B cell (primary cell): ENCODE results near the gene GXYLT1. TPM values are rescaled to one million over a fixed set of nuclear protein-coding genes. Genes with fewer than 3 reads are reported as not detected.

Experiments used
- ATAC-seq: fragments of 200-7000 bp; cut with Tn5 transposase; one replicate; pipeline ENCODE4 v1.10.0; 2021; ENCODE audit warnings: low read depth, mild to moderate bottlenecking, moderate number of reproducible peaks, moderate library complexity
- CTCF ChIA-PET: fragments of 350-600 bp; sonication (Branson Sonifier 250); formaldehyde crosslinking; loops from one replicate; lab custom pipeline; 2021; ENCODE audit warnings: antibody characterized with exemption, inconsistent platforms; lab: Charles Lee
- POLR2A ChIA-PET: fragments of 350-600 bp; sonication (Branson Sonifier 250); formaldehyde crosslinking; loops from one replicate; lab custom pipeline; 2021; ENCODE audit warnings: antibody characterized with exemption; lab: Charles Lee
- DNase-seq: peaks from one replicate; pipeline ENCODE4 v3.0.0; 2013
- H2AFZ ChIP-seq: 2 replicates; pipeline ENCODE4 v1.6.1; 2012; ENCODE audit warnings: mild to moderate bottlenecking, low read depth, low read length; ENCODE audit not compliant: insufficient read depth, poor library complexity, severe bottlenecking
- H3K27ac ChIP-seq, 2 donors: 1 replicate in 1 of 2; 2 replicates in 1 of 2; pipeline ENCODE4 v1.5.1; 2012 to 2013; ENCODE audit warnings: low read length in 2 of 2, mild to moderate bottlenecking in 2 of 2, moderate library complexity in 1 of 2
- H3K27me3 ChIP-seq, 4 experiments: fragments of 200-600 bp in 1 of 4; sonication (generic) in 1 of 4; replicated peaks in 1 of 4; 1 replicate in 2 of 4; 2 replicates in 2 of 4; pipeline versions ENCODE4 v1.6.1 to v1.7.0; 2013 to 2016; ENCODE audit warnings: low read length in 3 of 4, mild to moderate bottlenecking in 2 of 4, mixed read lengths in 1 of 4, moderate library complexity in 1 of 4; ENCODE audit not compliant: insufficient read depth in 4 of 4, control insufficient read depth in 3 of 4; ENCODE audit errors: control extremely low read depth in 1 of 4
- H3K36me3 ChIP-seq, 2 experiments: replicated peaks in 1 of 2; 1 replicate in 1 of 2; 2 replicates in 1 of 2; pipeline versions ENCODE4 v1.6.1 to v1.7.1; 2013; ENCODE audit warnings: low read length in 1 of 2; ENCODE audit not compliant: insufficient read depth in 2 of 2, control insufficient read depth in 1 of 2; ENCODE audit errors: control extremely low read depth in 1 of 2, extremely low read depth in 1 of 2
- H3K4me1 ChIP-seq, 2 donors: fragments of 200-600 bp in 1 of 2; sonication (generic) in 1 of 2; 1 replicate in 1 of 2; 2 replicates in 1 of 2; pipeline versions ENCODE4 v1.5.1 to v1.6.1; 2013 to 2017; ENCODE audit warnings: low read length in 2 of 2; ENCODE audit not compliant: control insufficient read depth in 2 of 2, insufficient read depth in 2 of 2
- H3K4me2 ChIP-seq: replicated peaks from 2 replicates; pipeline ENCODE3; 2012; ENCODE audit warnings: mild to moderate bottlenecking, low read depth, low read length; ENCODE audit not compliant: poor library complexity, severe bottlenecking
- H3K4me3 ChIP-seq, 5 experiments: fragments of 200-600 bp in 1 of 5; sonication (generic) in 1 of 5; 1 replicate in 3 of 5; 2 replicates in 2 of 5; pipeline versions ENCODE4 v1.5.1 to v1.7.0; 2011 to 2016; ENCODE audit warnings: low read length in 4 of 5, mild to moderate bottlenecking in 4 of 5, low read depth in 2 of 5, control low read depth in 1 of 5, moderate library complexity in 1 of 5; ENCODE audit not compliant: insufficient read depth in 1 of 5; ENCODE audit errors: control extremely low read depth in 1 of 5, extremely low read depth in 1 of 5
- H3K79me2 ChIP-seq: fragments of 200-600 bp; sonication (generic); one replicate; pipeline ENCODE4 v1.6.0; 2016; ENCODE audit warnings: low read length; ENCODE audit not compliant: control insufficient read depth, insufficient read depth
- H3K9ac ChIP-seq: fragments of 200-600 bp; sonication (generic); 2 replicates; pipeline ENCODE4 v1.6.1; 2017; ENCODE audit warnings: mild to moderate bottlenecking, low read length, moderate library complexity
- H3K9me3 ChIP-seq, 3 donors: one replicate each; pipeline versions ENCODE4 v1.6.1 to v1.7.1; 2013; ENCODE audit warnings: low read length in 2 of 3; ENCODE audit not compliant: control insufficient read depth in 2 of 3, insufficient read depth in 1 of 3; ENCODE audit errors: control extremely low read depth in 1 of 3
- H4K20me1 ChIP-seq: 2 replicates; pipeline ENCODE4 v1.6.0; 2012; ENCODE audit warnings: mild to moderate bottlenecking, low read length; ENCODE audit not compliant: insufficient read depth, control insufficient read depth, poor library complexity, severe bottlenecking
- H3K27ac Mint-ChIP-seq: one replicate; pipeline ENCODE4 v1.8.0; 2021; ENCODE audit warnings: mixed read lengths
- H3K27me3 Mint-ChIP-seq: one replicate; pipeline ENCODE4 v1.8.0; 2021; ENCODE audit warnings: mixed read lengths
- H3K4me1 Mint-ChIP-seq: one replicate; pipeline ENCODE4 v1.8.0; 2021; ENCODE audit warnings: mixed read lengths
- H3K4me3 Mint-ChIP-seq: one replicate; pipeline ENCODE4 v1.8.0; 2021; ENCODE audit warnings: mixed read lengths
- H3K9me3 Mint-ChIP-seq: one replicate; pipeline ENCODE4 v1.8.0; 2022; ENCODE audit warnings: mixed read lengths; ENCODE audit not compliant: insufficient read depth
- EZH2 ChIP-seq: IDR thresholded peaks from 2 replicates; pipeline ENCODE4 v1.6.1; 2012; ENCODE audit warnings: borderline replicate concordance, low read depth, mild to moderate bottlenecking, moderate library complexity, low read length; ENCODE audit not compliant: insufficient read depth, poor library complexity, severe bottlenecking
- WGBS: methylation state at CpG from one replicate; pipeline ENCODE4 v1.1.5; 2013; ENCODE audit warnings: missing lambda C conversion rate; ENCODE audit not compliant: insufficient coverage; 5-methylcytosine and 5-hydroxymethylcytosine counted together
- intact Hi-C: fragments of 100-400 bp; cut with micrococcal nuclease; formaldehyde crosslinking; loops from one replicate; pipeline ENCODE4 v1.10.0; 2022
- polyA plus RNA-seq: library from polyadenylated mRNA; depleted of rRNA; stranded (reverse); fragments of >200 nt; gene quantifications from 2 replicates; pipeline ENCODE4 v1.2.3, GENCODE V29; 2012
- total RNA-seq, 2 donors: library from RNA; stranded (reverse); fragments of 120-200 nt in 1 of 2; gene quantifications; 1 replicate in 1 of 2; 2 replicates in 1 of 2; pipeline versions ENCODE4 v1.2.3 to v1.2.4, GENCODE V29; 2013 to 2022
- TF ChIP-seq, protein P1 (sequence below): fragments of 200-600 bp; IDR thresholded peaks from one replicate; pipeline ENCODE4 v1.8.0; 2022; ENCODE audit warnings: antibody characterized with exemption, mild to moderate bottlenecking

The GXYLT1 gene
- total and polyA plus RNA-seq, 2 donors (not counting 1 experiment from before 2014, with no cell fraction given), result 2.0 to 9.4 TPM

DNA sequence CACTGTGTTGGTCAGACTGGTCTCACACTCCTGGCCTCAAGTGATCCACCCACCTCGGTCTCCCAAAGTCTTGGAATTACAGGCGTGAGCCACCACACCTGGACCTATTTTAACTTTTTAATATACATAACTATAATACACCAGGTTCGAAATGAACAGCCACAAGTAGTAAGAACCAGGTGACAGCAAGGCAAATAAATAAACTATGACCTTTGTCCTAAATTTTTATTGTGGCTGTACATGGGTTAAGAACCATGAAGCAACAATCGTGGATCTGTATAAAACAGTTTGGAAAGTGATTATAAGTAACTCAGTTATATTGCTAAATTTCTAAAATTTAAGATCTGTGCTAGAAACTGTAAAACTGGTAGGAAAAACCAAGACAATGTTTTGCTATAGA is 41.5 kb downstream of the GXYLT1 start:
- intact Hi-C loops, result loop anchor here (10.0 kb wide), 1 partner anchor 1158 kb away; no protein-coding TSS in a partner anchor

DNA sequence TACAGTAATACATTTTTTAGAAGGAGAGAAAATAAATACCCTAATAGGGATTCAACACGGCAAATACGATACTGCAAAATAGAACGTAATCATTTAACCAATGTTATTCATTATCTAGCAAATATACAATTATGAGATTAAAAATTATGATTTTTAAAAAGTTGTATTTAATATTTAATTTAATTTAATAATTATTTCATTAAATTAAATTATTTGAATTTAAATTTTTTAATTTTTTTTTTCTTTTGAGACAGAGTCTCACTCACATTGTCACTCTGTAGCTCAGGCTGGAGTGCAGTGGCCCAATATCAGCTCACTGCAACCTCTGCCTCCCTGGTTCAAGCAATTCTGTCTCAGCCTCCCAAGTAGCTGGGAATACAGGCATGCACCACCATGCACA is 42.0 kb downstream of the GXYLT1 start:
- Histone ChIP-seq H2AFZ (no peak overlapping the region), H3K4me1 (peaks cover 0 to 9% of the 10 kb centered on the region in 2 donors), H3K27ac (no peak overlapping the region), H3K9me3 (no peaks in the 10 kb centered on the region), H3K27me3 (no peaks in the 10 kb centered on the region), H4K20me1 (no peaks in the 10 kb centered on the region), H3K79me2 (no peaks in the 10 kb centered on the region), H3K36me3 (peaks cover 0 to 4% of the 10 kb centered on the region in 2 experiments), H3K9ac (no peak overlapping the region), H3K4me2 (no peak overlapping the region), H3K4me3 (no peak overlapping the region)
- intact Hi-C loops, result loop anchor here (10.0 kb wide), 1 partner anchor 1158 kb away; no protein-coding TSS in a partner anchor
- H3K4me1 Mint-ChIP-seq, result peaks cover 12% of the 10 kb centered on the region
- ChIA-PET CTCF (no interaction called here), POLR2A (no interaction called here)
- H3K27ac Mint-ChIP-seq, result no peak overlapping the region
- no peak overlapping the region for H3K4me3 Mint-ChIP-seq
- WGBS, result no CpG with 5 or more reads among the region's 3 CpGs
- DNase-seq, result no peak
- TF ChIP-seq, protein P1, sequence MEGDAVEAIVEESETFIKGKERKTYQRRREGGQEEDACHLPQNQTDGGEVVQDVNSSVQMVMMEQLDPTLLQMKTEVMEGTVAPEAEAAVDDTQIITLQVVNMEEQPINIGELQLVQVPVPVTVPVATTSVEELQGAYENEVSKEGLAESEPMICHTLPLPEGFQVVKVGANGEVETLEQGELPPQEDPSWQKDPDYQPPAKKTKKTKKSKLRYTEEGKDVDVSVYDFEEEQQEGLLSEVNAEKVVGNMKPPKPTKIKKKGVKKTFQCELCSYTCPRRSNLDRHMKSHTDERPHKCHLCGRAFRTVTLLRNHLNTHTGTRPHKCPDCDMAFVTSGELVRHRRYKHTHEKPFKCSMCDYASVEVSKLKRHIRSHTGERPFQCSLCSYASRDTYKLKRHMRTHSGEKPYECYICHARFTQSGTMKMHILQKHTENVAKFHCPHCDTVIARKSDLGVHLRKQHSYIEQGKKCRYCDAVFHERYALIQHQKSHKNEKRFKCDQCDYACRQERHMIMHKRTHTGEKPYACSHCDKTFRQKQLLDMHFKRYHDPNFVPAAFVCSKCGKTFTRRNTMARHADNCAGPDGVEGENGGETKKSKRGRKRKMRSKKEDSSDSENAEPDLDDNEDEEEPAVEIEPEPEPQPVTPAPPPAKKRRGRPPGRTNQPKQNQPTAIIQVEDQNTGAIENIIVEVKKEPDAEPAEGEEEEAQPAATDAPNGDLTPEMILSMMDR, result no peak
- TF ChIP-seq EZH2, result no peak
- no peaks in the 10 kb centered on the region for H3K9me3 Mint-ChIP-seq
- H3K27me3 Mint-ChIP-seq, result no peaks in the 10 kb centered on the region
- no peak for ATAC-seq

More for the DNA sequence above, 41.5 kb downstream of the GXYLT1 start:
- Histone ChIP-seq H3K79me2 (no peaks in the 10 kb centered on the region), H3K36me3 (peaks cover 0 to 4% of the 10 kb centered on the region in 2 experiments), H2AFZ (no peak overlapping the region), H3K9me3 (no peaks in the 10 kb centered on the region), H3K4me1 (peaks cover 0 to 6% of the 10 kb centered on the region in 2 donors), H3K9ac (no peak overlapping the region), H3K4me2 (no peak overlapping the region), H3K27ac (no peak overlapping the region), H3K27me3 (no peaks in the 10 kb centered on the region), H4K20me1 (no peaks in the 10 kb centered on the region), H3K4me3 (no peak overlapping the region)
- CTCF ChIA-PET, result interaction anchor here (2.2 kb wide), 1 partner anchor 826 kb away, joined by 8 read pairs; no protein-coding TSS in a partner anchor
- POLR2A ChIA-PET, result no interaction called here
- H3K9me3 Mint-ChIP-seq, result no peaks in the 10 kb centered on the region
- H3K4me1 Mint-ChIP-seq, result peaks cover 8% of the 10 kb centered on the region
- TF ChIP-seq, protein P1, result no peak
- TF ChIP-seq EZH2, result no peak
- no peak overlapping the region for H3K4me3 Mint-ChIP-seq
- WGBS, result 100% methylated on average over 2 of the region's 4 CpGs
- H3K27me3 Mint-ChIP-seq, result no peaks in the 10 kb centered on the region
- ATAC-seq (no peak), DNase-seq (no peak)
- no peak overlapping the region for H3K27ac Mint-ChIP-seq
